NCI-H2227 (cell line): ENCODE results near the gene GOLGA7B.
A peak's percentile ranks its signal among the peaks of the same experiment; 100 is the strongest.

Source experiments
- DNase-seq: peaks from one replicate; lab custom pipeline; 2025; ENCODE audit not compliant: unreplicated experiment; lab: John Stamatoyannopoulos, UW

The GOLGA7B gene

DNA sequence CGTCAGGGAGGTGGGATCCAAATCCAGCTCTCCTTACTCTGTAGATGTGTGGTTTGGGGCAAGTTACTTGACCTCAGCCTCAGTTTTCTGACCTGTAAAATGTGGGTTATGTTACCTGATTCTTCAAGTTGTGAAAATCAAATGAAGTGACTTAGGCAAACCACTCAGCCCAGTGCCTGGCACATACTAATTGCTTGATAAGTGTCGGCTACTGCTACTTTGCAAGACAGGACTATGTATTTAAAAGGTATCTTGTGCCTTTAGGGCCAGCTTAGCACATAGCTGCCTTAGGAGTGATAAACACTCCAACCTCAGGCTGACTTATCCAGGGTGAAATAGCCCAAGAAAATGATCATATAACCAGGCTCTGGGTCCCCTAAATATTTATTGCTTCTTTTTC is 42.9 kb downstream of the GOLGA7B start:
- DNase-seq = no peak

DNA sequence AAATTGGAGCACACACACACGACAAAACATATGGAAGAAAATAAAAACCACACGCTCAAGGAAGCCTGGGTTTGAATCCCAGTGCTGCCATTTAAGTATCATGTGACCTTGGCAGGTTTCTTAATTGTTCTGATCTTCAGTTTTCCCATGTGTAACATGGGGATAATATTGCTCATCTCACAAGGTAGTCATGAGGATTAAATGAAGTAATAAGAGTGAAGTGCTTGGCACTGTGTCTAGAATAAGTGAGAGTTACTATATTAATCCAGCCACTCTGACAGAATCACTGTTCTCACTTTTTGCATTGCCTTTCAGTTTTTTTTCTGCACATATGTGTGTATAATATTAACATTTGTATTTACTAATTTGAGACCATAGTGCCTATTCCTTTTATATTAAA is 43.3 kb downstream of the GOLGA7B start:
- DNase-seq = no peak

DNA sequence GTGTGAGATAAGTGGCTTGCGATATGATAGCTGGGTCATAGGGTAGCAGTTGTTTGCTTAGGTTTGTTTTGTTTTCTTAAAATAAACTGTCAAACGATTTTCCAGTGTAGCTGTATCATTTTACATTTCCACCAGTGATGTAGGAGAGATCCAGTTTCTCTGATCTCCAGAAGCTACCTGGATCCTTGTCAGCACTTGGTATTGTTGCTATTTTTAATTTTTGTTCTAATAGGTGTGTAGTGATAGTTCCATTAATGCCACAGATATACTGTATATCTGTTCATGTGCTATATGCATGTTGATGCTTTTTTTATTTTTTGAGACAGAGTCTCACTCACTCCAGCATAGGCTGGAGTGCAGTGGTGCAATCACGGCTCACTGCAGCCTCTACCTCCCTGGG is 44.4 kb downstream of the GOLGA7B start:
- DNase-seq = no peak

DNA sequence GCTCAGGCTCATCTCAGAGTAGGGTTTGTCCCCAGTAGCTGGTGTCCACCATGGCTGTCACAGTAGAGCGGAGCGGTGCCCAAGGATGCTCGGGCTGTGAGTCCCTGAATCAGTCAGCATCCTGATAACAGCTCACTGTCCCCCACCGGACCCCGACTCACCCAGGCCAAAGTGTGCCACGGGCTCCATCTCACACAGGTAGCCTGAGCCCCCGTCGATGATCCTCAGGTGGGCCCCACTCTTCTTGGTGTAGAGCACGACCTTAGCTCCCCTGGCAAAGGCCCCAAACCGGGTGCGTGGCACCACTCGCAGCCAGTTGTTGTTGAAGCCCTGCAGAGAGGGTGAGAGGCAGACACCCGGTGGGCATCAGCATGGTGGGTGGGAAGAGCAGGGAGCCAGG is 45.4 kb downstream of the GOLGA7B start:
- no peak for DNase-seq

DNA sequence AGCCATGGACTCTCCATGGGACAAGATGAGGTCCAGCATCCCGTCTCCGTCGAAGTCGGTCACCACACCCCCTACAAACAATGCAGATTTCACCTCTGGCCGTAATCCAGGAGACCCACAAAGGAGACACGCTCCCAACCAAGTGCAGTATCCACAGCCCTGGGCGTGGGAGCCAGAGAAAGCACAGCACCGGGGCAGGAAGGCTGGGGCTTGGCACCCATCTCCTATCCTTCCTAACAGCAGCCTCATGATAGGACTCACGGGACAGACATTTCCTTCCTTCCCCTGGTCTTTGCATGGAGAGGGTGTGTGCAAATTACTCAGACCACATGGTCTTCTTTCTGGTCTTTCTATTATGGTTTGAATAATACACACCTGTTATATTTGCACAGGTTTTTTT is 46.3 kb downstream of the GOLGA7B start:
- no peak for DNase-seq

DNA sequence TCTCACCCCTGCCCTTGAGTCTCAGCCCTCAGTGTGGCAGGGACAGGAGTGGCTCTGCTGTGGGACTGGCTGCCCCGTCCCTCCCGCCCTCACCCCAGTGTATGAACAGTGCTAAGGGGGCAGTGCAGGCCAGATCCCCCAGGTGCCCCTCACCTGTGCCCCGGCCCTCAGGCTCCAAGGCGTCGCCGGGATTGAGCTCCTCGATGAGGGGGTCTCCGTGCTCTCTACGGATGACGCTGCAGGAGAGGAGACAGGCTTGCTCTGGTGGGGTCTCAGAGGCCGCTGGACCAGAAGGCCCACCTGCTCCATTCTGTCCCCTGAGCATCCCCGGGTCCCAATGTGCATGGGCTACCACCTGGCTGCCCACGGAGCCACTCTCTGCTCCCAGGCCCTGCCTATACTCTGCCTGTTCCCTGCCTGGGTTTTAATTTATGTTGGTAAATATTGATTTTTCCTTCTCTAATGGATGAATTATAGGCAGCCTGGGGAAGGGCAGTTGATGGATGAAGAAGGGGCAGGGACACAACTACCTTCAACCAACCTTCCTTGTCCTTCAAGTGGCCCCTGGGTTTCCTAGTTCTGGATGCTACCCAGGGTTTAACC is 47.2 kb downstream of the GOLGA7B start:
- no peak for DNase-seq

DNA sequence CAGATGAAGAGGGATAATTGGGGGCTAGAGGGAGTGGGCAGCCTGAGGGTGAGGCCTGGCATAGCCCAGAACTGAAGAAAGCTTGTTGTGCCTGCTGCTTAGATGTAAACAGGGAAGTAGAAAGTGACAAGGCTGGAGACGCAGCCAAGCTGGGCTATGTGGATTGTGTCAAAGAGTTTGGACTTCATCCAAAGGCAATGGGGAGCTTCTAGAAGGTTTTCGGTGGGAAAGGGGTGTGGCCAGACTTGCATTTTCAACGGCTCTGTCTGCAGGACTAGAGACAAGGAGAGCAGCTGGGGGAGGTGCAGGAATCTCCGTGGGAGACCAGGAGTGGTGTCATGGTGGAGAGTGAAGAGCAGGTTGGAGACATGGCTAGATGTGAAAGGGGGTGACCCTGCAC is 48.8 kb downstream of the GOLGA7B start:
- DNase-seq = no peak

DNA sequence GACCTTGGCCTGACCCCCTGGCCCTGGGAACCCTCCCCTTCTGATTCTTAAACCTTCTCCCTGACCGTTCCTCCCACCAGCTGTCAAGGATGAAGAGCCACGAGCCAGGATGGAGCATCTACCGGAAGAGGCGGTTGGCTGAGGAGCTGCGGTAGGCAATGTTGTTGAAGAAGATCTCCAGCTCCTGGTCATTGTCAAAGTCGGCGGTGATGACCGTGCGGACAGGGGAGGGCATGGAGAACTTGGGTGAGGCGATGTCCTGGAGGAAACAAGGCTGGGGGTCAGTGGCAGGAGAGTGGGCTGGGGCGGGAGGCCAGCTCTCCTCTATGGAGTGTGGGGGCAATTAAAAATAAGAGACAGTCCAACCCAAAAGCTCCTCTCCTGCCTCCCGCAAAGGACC is 51.7 kb downstream of the GOLGA7B start:
- no peak for DNase-seq

DNA sequence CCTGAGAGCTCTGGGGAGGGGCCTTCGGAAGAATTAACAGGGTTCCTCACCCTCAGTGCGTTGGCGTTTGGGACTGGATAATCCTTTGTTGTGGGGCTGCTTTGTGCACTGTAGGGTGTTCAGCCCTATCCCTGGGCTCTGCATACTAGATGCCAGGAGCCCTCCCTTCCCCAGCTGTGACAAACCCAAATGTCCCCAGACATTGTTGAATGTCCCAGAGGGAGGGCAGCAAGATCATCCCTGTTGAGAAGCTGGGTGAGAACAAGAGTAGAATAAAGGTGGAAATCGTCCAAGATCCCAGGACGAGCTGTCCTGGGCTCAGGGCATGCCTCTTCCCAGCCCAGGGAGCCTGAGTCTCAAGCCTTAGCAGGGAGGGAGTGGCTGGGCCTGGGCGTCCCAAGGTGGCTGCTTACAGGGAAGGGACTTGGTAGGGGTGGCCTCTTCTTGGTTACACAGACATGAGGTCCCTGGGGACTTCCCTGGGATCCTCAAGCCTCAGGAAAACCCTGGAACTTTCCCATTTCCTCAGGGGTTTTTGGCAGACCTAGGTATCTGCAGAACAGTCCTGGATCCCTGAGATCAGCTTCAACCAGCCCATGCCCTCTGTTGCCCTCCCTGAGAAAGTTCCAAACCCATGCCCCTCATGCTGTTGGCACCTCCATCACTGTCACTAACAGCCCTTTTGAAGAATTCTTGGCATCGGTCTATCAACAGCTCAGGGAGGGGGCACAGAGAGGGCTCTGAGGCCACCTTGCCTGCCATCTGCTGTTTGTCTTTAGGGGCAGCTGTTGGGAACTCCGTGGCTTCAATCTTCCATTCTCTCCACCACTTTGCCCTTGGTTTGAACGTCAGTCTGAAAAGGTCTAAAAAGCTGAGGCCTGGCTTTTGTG is 53.7 kb downstream of the GOLGA7B start:
- DNase-seq = no peak

DNA sequence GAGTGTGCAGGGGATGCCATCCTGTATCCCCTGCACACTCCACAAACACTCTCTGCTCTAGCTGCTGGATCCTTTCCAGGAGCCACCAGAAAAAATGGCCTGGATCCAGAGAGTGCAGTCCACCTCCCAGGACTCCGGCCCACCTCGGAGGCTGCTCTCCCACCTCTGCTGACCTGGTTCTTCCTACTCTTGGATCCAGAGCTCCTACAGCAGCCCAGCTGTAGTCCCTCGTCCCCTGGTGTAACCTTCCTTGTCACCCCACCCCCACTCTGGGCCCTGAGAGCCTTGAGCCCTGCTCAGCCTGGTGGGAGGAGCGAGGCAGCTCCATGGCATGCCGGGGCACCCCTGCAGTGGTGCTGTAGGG is 54.4 kb downstream of the GOLGA7B start:
- DNase-seq = no peak

DNA sequence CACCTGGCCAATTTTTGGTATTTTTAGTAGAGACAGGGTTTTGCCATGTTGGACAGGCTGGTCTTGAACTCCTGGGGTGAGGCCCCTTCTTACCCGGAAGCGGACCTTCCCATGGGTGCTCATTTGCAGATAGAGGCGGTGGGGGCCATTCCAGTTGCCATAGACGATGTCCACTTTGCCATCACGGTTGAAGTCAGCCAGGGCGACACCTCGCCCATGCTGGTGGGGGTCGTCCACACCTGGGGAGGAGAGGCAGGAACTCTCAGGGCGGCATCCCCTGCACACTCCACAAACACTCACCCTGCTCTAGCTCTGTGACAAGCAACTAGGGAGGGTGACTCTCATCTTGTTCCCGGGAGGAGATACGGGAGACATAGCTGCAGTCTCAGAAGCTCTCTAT is 54.9 kb downstream of the GOLGA7B start:
- DNase-seq = no peak

DNA sequence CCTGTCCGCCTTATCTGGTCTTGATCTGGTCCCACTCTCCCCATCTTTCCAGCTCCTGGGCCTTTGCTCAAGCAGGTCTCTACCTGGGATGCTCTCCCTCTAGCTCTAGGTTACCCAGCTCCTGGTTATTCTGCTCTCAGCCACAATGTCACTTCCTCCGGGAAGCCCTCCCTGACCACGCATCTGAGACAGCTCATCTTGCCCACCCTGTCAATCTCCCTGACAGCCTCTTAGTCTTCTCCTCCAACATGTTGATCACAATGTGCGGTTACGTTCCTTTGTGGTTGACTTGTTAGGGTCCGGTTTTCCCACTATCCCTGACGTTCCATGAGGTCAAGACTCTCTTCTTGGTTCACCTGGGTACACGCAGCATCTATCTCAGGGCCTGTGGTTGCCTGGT is 55.6 kb downstream of the GOLGA7B start:
- no peak for DNase-seq

DNA sequence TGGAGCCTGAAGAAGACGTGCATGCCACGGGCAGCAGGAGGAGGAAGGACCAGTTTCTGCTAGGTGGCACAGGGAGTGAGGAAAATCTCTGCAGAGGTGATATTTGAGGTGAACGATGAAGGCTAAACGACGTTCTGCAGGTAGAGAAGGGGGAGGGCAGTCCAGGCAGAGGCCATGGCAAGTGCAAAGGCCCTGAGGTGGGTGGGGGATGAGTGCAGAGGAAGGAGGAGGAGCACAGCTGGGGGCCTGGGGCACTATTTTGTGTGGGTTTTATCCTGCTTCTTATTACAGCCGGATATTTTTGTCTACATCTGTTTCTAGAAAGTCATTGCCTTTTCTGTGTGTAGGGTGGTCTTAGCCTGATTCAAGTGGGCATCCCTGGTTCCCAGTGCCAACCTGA is 57.6 kb downstream of the GOLGA7B start:
- DNase-seq = no peak

DNA sequence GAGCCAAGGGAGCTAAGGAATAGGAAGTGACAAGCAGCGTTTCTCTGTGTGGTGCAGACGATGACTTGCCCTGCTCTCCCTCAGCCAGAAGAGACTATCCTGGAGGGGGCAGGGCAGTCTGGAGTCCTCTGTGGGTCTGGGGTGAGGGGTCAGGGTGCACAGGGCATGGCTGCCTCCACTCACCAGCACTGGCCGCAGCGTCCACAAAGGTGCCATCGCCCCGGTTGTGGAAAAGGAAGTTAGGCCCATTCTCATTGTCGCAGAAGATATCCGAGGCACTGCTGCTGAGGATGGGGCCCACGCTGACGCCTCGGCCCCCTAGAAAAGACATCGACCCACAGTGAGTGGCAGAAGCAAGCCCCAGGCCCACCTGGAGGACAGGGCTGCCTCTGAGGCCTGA is 58.2 kb downstream of the GOLGA7B start:
- no peak for DNase-seq

DNA sequence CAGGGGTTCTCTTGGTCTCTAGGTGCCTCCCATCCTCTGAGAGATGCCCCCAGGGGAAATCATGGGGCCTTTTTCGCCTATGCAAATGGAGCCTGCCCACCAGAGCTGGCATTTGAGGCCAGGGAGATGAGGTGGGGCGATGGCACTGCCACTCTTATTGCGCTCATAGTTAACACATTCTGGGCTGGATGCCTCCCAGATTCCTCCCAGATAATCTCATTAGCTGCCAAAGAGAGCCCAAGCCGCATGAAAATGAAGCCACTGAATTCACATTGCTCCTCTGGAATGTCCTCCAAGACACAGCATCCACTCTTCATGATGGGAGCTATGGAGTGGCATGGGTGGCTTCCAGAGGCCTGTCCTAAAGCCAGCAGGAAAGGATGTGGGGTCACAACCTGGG is 61.0 kb downstream of the GOLGA7B start:
- DNase-seq = no peak

DNA sequence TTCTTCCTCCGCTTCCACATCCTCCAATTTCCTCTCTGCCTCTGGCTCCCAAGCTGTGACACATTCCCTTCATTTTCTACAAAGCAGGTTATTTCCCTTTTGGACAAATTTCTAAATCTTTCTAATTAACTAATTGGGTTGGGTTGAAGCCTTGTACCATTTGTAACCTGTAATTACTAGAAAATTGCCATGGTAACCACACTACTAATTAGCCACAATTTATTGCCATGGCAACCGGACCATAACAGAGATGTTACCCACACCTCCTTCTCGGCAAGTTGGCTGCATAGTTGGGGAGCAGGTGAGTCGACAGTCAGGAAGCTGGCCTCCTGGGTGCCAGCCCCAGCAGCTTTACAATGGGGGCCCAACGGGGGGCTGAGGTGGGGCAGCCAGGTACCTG is 61.6 kb downstream of the GOLGA7B start:
- no peak for DNase-seq

DNA sequence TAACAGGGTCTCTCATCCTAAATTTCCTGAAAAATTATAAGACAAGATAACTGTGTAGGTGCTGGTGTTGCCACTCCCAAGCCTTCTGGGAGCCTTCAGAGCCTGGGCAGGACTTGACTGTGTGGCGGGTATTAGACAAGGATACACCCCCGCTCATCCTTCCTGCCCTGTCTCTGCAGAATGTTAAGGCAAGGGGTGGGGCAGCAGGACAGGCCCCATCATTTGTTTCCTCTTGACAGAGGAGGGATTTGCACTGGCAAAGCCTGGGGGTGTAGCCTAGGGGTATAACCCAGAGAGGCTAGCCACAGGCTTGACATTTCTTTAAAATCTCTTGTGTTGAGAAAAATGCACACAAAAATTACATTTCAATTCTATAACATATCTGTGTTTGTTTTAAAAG is 63.5 kb downstream of the GOLGA7B start:
- DNase-seq = no peak

DNA sequence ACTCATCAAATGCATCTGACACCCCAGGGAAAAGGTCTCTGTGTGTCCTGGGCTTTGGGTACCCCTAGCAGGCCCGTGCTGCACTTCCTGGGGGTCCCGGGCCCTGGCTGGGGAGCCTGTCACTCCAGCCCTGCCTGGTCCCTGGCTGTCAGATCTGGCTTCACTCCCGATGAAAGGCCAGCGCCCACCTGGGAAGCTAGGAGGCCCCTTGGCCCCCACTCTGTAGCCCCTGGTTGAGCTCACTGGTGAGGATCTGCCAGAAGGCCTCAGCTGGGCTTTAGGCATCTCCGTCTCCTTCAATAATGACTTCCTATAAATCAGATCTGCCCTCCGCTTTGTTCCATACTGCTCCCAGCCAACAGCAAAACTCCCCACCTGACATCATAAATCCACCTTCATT is 64.0 kb downstream of the GOLGA7B start:
- no peak for DNase-seq

DNA sequence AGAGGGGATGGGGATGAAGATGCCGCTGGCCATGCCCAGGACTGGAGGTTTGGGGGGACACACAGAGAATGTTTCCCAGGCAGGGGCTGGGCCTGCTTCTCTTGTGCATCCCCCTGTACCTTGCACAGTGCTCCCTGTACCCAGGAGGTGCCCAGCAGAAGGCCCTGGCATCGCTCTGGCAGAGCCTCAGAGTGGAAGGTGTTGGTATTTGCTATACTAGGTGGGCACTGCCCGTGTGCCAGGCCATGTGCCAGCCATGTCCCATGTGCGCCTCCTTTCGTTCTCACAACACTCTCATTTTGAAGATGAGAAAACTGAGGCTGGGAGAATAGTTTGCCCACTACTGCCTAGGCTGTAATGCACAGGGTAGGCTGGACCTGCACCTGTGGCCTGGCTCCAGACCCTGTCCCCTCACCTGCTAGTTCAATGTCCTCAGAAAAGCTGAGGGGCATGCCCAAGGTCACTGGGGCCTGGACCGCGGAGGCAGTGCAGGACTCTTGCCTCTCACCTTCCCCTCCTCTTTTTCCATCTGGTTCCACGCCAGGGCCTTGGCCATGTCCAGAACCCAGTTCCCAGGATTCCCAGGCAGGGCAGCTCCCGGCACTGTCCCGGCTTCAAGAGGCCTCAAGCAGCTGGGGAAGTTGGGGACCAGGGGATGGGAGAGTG is 64.7 kb downstream of the GOLGA7B start:
- no peak for DNase-seq

DNA sequence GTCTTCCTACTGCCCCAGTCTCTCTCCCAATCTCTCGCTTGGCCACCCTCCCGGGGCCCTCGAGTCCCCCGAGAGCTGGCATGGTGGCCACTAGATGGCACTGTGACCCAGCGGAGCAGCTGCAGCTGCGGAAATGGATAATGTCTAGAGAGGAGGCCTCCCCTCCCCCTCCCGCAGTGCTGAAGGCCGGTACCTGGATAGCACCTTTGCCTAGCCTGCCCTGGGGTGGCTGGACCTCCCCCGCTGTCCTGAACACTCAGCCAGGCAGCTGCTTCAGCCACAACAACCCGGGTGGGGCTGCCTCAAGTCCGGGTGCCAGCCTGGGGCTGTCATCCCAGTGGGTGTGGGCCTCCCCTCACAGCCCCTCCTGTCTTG is 65.2 kb downstream of the GOLGA7B start:
- DNase-seq = peak; percentile 79

DNA sequence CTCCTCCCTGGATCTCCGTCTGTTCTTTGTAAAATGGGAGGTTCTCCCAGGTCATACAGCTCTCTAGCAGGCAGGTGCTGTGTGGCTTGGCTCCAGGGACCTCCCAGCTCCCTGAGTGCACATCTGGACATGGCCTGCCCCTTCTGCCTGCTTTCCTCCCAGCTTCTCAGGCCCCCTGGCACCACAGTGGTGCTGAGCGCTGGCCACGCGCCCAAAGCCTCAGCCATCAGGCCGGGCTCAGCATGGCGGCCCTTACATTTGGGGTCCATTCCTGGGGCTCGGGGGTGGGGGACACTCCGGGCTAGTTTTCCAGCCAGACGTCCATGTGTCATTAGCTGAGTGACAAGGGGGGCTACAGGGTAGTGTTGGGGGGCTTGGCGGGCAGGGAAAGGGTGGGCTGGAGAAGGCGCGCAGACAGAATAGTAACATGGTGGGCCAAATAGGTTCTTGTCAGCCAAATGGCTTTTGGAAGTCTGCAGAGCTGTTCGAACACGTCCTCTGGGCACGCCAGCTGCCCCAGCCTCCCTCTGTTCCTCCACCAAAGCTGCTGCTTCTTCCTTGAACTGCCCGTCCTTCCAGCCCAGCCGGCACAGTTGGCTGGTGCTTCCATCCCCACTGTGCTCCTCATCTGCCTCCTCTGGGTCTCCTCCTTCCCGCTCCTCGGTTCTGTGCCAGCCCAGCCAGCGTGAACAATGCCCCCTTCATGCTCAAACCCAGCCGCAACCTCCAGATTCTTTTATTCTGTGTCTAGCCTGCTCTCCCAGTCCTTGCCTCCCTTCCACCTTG is 65.9 kb downstream of the GOLGA7B start:
- DNase-seq = no peak

DNA sequence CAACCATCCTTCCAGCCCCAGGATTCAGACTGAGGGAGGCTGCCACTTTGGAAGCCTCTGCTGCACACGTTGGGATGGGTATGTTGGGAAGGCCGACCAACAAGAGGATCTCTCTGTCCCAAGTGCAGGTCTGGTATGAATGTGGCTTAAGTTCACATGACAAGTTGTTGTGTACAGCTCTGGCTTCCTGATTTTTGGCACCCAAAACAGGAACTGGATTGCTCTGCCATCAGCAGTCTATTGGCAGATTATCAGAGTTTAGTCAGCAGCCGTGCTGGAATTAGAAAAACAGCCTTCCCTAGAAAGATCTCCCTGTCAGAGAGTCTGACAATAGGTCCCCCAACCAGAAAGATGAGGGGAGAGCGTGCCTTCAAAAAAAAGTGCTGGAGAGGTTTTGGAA is 66.9 kb downstream of the GOLGA7B start:
- DNase-seq = no peak
